ENCODE results near the gene REXO4.
"Not testable (repeated sequence)": the region's sequence is repeated elsewhere in the genome, so short reads cannot be mapped to it uniquely, and the experiment has no call there.

Gene REXO4, protein sequence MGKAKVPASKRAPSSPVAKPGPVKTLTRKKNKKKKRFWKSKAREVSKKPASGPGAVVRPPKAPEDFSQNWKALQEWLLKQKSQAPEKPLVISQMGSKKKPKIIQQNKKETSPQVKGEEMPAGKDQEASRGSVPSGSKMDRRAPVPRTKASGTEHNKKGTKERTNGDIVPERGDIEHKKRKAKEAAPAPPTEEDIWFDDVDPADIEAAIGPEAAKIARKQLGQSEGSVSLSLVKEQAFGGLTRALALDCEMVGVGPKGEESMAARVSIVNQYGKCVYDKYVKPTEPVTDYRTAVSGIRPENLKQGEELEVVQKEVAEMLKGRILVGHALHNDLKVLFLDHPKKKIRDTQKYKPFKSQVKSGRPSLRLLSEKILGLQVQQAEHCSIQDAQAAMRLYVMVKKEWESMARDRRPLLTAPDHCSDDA

DNA sequence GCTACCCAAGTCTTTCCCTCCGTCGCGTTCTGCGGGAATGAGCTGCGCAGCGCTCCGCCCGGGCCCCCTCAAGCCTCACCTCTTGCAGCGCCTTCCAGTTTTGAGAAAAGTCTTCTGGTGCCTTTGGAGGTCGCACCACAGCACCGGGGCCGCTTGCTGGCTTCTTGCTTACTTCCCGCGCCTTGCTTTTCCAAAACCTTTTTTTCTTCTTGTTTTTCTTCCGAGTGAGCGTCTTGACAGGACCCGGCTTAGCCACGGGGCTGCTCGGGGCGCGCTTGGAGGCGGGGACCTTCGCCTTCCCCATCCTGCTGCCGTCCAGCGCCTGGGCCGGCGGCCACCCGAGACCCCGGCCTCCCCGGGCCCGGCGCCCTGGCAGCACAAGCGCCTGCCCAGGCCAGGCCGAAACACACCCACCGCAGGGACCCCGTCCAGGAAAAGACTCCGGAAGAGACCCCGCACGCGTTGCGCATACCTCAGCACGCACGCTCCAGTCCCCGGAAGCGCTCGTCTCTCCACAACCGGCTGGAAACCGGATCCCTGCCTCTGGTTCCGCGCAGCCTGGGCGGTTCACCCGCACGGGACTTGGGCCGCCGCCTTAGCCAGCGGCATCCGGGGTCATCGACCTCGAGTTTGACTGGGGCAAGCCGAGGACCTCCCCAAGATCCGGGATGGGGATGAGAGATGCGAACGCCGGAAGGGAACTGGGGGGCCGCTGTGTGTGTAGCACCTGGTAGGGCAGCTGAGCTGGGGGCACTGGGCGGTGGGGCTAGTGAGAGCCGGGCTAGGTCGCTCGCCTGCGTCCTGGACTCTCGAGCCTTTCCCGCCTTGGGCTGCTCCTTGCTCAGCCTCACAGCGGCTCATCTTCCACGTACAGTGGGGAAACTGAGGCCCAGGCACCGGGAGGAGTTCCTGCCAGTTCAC is at the start of gene REXO4:
Gene REXO4, minus strand, starts transcription at position 470 of the 921 bp plus-strand sequence. Its CDS starts 166 bp downstream, at position 304.
- peak; percentile 85 for DNase-seq

- no peak for DNase-seq
These were observed 49.3 kb upstream of the REXO4 start for GRCh38 chr9:133467101-133467500.

GRCh38 chr9:133465984-133466383 is 48.2 kb upstream of the REXO4 start:
- no peak for DNase-seq

GRCh38 chr9:133464638-133465037 is 46.8 kb upstream of the REXO4 start:
- no peak for DNase-seq

- DNase-seq = no peak
These were observed 46.2 kb upstream of the REXO4 start for GRCh38 chr9:133463864-133464615.

GRCh38 chr9:133463234-133463863 is 45.5 kb upstream of the REXO4 start:
- DNase-seq = peak in 1 of 2 experiments; percentile 21

DNA sequence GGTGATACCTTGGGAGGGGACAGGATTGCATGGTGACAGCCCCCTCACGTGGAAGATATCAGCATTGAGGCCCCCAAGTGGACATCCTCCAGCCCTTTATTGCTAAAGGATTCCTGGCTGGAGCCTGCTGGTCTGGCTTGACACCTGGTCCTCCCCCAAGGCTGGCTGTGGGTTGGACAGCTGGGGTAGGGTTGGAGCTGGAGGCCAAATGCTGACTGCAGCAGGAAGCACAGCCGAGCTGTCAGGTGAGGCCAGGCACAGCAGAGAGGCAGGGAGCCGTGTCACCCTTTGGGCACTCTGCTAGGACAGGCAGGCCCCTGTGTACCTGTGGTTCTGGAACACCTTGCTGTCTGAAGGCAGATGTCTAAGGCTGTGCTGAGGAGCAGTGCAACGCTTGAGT is 44.2 kb upstream of the REXO4 start:
- DNase-seq = no peak

DNA sequence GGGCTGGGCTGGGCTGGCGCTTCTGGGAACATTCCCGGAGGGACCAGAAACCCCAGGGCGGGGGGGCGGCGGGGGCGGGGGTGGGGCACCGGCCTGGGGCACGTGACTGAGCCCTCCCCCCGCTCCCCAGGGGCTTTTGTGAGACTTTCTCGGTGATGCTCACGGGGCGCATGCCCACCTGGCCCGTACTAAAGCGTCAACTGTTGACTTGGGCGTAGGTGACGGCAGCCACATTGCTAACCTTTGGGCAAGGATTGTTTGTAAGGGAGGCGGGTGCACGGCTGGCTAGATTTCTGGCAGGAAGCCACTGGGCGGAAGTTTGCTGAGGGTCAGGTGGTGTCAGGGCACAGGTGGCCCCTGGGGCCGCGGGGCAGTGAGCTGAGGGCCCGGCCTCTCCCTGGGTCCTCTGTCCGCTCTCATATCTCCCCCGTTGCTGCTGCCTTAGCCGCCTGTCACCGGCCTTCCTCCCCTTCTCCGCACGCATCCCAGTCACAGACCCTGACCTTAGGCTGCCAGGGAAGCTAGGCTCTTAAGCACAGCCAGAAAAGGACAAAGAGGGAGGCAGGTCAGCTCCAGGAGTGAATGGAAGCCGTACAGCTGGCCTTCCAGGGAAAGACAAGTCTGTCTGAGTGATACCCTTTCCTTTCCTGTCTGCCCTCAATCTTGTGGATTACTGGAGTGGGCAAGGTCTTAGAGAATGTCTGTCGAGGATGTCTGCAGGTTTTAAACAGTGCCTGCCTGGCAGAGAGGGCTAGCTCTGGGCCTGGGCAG is 42.8 kb upstream of the REXO4 start:
- DNase-seq = peak; percentile 65 to 66

DNA sequence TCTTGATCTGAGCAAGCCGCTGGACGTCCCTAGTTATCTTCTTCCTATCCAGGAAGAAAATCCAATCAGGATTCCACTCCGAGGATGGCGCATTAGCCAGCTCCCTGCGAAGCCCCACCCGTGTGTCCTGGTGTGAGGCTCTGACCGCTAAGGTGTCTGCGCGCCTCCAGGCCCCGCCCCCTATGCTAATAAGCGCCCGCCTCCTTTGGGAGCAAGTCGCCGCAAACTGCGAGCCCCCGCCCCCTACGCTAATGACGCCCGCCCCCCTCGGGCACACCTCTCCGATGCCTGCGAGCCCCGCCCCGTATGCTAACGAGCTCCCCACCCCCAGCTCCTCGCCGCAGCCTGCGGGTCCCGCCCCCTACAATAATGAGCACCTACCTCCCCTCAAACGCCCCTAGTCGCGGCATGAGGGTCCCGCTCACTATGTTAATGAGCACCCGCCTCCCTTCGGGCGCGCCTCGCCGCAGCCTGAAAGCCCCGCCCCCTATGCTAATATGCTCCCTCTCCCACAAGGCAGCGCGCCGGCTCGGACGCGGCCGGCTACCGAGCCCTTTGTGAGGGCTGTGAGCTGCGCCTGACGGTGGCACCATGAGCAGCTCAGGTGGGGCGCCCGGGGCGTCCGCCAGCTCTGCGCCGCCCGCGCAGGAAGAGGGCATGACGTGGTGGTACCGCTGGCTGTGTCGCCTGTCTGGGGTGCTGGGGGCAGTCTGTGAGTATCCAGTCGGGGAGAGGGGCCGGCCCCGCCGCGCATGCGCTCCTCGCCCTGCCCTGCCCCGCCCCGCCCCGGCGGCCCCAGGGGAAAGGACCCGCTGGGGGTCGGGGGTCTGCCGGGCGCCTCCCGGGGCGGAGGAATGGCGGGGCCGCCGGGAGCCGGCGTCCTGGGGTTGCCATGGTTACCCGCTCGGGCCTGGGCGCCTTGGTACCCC is 41.9 kb upstream of the REXO4 start, which contains the start of gene CACFD1:
Gene CACFD1, plus strand, starts transcription at position 503 of the 929 bp plus-strand sequence. Its CDS starts 89 bp downstream, at position 592.
- DNase-seq = peak; percentile 97 to 100

DNA sequence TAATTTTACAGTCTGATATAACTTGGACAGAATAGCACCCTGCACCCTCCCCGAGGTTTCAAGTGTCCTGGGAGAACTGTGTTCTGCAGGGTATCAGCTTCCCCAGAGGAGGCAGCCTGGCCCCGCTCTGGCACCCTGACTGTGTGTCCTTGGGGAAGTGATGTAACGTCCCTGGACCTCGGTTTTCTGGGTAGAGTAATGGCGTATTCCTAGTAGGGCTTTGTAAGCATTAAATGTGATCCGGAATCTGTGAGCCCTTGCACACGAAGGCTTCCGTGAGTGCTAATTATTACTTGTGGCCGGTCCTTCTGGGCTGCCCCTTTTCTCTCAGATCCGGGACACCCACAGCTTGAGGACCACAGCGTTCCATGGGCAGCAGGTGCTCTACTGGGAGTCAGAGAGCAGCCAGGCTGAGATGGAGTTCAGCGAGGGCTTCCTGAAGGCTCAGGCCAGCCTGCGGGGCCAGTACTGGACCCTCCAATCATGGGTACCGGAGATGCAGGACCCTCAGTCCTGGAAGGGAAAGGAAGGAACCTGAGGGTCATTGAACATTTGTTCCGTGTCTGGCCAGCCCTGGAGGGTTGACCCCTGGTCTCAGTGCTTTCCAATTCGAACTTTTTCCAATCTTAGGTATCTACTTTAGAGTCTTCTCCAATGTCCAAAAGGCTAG is 41.0 kb upstream of the REXO4 start:
- DNase-seq = no peak

GRCh38 chr9:133457748-133458147 is 39.9 kb upstream of the REXO4 start:
- no peak for DNase-seq

DNA sequence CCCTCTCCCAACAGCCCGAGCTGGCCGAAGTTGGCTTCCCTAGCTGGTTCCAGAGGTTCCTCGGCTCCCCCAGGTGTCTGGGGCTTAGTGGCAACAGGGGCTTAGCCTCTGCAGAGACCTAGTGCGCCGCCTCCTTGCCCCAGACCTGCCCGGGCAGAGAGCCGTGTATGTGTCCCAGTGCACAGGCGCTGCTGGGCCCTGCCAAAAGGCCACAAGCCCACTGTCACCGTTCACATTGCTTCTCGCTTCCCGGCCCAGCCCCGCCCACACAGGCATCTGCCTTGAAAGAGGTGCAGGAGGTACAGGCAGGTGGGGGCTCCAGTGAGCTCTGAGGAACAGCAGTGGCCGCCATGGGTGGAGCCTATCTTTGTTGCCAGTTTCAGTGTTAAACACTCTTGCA is 39.4 kb upstream of the REXO4 start:
- no peak for DNase-seq

DNA sequence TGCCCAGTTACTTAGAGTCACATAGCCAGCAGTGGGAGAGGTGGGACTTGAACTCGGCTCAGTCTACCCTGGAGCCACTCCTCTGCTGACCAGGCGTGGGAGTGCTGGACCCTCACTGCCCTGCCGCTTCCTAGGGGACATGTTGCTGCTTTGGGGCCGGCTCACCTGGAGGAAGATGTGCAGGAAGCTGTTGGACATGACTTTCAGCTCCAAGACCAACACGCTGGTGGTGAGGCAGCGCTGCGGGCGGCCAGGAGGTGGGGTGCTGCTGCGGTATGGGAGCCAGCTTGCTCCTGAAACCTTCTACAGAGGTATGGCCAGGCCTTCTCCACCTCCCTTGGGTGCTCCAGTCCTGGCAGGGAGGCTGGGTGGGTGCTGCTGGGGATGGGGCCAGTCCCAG is 38.6 kb upstream of the REXO4 start:
- DNase-seq = no peak

DNA sequence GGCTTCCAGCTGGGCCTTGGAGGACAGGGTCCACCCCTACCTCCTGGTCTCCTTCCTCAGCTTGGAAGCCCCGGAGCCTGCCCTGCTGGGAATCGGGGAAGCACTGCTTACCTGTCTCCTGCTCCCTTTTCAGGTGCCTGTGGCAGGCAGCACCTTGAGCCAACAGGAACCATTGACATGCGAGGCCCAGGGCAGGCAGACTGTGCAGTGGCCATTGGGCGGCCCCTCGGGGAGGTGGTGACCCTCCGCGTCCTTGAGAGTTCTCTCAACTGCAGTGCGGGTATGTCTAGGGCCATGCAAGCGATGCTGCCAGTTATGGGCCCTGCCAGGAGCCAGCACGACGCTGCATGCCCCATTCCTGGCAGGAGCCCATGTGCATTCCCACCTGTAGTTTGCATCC is 38.1 kb upstream of the REXO4 start:
- DNase-seq = no peak

DNA sequence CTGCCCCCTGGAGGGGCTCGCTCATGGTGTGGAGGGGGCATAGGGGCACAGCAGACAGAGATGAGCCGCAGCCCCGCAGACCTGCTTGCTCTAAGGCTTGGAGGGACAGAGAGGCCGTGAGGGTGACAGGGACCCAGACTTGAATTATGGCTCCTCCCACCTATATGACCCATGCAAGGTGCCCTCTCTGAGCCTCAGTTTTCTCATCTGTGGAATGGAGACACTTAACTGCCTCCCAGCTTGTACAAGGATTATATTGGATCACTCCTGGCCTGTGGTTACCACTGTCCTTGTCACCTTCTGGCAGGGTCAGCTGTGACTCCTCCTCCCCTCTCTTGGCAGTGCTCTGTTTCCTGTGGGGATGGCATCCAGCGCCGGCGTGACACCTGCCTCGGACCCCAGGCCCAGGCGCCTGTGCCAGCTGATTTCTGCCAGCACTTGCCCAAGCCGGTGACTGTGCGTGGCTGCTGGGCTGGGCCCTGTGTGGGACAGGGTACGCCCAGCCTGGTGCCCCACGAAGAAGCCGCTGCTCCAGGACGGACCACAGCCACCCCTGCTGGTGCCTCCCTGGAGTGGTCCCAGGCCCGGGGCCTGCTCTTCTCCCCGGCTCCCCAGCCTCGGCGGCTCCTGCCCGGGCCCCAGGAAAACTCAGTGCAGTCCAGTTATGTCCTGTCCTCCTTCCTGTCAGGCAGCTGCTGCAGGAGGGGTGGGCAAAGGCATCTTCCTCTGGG is 37.3 kb upstream of the REXO4 start:
- no peak for DNase-seq

GRCh38 chr9:133454325-133454724 is 36.5 kb upstream of the REXO4 start:
- DNase-seq = no peak

GRCh38 chr9:133453651-133454050 is 35.8 kb upstream of the REXO4 start:
- no peak for DNase-seq

GRCh38 chr9:133452562-133452961 is 34.8 kb upstream of the REXO4 start:
- no peak for DNase-seq

- DNase-seq = not testable (repeated sequence)
These were observed 34.1 kb upstream of the REXO4 start for GRCh38 chr9:133451865-133452264.

All from NCI-H2081 (cell line).